HepG2 (cell line): ENCODE results near the gene COQ8A.

Experiments used
- GABPA ChIP-seq, 2 experiments: IDR thresholded peaks; 2 replicates each; pipeline ENCODE4 v1.6.1; 2011 to 2016; ENCODE audit warnings: low read depth in 2 of 2, low read length in 1 of 2, missing biosample characterization in 1 of 2, missing genetic modification characterization in 1 of 2
- KAT8 ChIP-seq: IDR thresholded peaks from 2 replicates; pipeline ENCODE4 v1.6.1; 2016; ENCODE audit warnings: missing genetic modification reagents, missing compliant biosample characterization
- ZNF713 ChIP-seq: sonication (generic); formaldehyde crosslinking; IDR thresholded peaks from 2 replicates; pipeline ENCODE4 v1.4.0; 2020; ENCODE audit warnings: mild to moderate bottlenecking, missing genetic modification reagents
- TF ChIP-seq, protein P1 (sequence below): sonication (generic); formaldehyde crosslinking; IDR thresholded peaks from 2 replicates; pipeline ENCODE4 v1.4.0; 2020; ENCODE audit warnings: missing genetic modification reagents

DNA sequence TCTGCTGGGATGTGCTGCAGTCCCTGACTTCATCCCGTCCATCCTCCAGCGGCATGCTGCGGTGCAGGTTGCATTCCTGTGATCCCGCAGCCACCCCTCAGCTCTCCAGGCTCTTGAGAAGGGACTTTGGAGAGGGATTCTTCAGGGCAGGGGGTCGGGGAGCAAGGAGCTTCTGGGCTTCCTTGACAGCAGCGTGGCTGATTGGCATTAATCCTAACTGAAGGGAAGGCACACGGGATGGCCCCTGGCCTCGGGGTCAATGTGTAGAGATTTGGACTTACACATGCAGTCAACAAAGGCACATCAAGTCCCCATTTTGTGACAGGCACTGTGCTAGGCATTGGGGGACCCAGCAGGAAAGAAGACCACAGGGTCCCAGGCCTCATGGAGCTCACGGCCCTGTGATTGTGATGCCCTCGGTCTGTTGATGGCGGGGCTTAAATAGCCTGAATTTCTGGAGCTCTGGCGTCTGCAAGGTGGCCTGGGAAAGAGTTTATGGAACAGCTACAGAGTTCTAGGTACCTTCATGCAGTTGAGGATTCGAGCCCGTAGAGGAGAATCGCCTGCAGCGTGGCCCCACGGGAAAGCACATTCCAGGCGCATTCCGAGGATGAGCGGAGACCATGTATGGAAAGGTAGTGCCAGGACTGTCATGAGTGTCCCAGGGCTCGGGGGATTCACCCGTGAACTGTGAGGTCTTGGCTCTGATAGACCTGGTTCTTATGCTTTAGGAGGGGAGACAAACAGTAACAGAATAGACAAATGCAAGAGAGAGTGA is 49.6 kb upstream of the COQ8A start:
- TF ChIP-seq, protein P1, sequence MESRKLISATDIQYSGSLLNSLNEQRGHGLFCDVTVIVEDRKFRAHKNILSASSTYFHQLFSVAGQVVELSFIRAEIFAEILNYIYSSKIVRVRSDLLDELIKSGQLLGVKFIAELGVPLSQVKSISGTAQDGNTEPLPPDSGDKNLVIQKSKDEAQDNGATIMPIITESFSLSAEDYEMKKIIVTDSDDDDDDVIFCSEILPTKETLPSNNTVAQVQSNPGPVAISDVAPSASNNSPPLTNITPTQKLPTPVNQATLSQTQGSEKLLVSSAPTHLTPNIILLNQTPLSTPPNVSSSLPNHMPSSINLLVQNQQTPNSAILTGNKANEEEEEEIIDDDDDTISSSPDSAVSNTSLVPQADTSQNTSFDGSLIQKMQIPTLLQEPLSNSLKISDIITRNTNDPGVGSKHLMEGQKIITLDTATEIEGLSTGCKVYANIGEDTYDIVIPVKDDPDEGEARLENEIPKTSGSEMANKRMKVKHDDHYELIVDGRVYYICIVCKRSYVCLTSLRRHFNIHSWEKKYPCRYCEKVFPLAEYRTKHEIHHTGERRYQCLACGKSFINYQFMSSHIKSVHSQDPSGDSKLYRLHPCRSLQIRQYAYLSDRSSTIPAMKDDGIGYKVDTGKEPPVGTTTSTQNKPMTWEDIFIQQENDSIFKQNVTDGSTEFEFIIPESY (CRISPR knock-in tag) = no peak
- TF ChIP-seq KAT8 (CRISPR knock-in tag) (no peak), ZNF713 (CRISPR knock-in tag) (no peak), GABPA (IDR thresholded peaks at IDR 0.05; ENCODE audit: low read depth, low read length) (no peak), GABPA (CRISPR knock-in tag; IDR thresholded peaks at IDR 0.05; ENCODE audit: low read depth) (no peak)
